Thoracic aorta (tissue), 2 donors: Measurements from ENCODE around the gene THRAP3. TPM values are rescaled to one million over a fixed set of nuclear protein-coding genes. Genes with fewer than 3 reads are reported as not detected.

ENCODE experiments used
- ATAC-seq: fragments of 150-250 bp; one replicate; pipeline ENCODE4 v1.8.0; 2017; ENCODE audit warnings: low read depth; ENCODE audit not compliant: insufficient number of reproducible peaks, low FRiP score
- DNase-seq: peaks from one replicate; pipeline ENCODE4 v3.0.0-alpha.2; 2020; ENCODE audit warnings: low spot score
- H3K27ac ChIP-seq, 2 donors: fragments of 200-600 bp; sonication (generic); 1 replicate in 1 of 2; 2 replicates in 1 of 2; pipeline ENCODE4 v1.5.1; 2016; ENCODE audit warnings: mild to moderate bottlenecking in 2 of 2, moderate library complexity in 2 of 2
- H3K27me3 ChIP-seq: fragments of 200-600 bp; sonication (generic); replicated peaks from 2 replicates; pipeline ENCODE4 v1.6.0; 2016; ENCODE audit warnings: mild to moderate bottlenecking; ENCODE audit not compliant: insufficient read depth
- H3K36me3 ChIP-seq: fragments of 200-600 bp; sonication (generic); one replicate; pipeline ENCODE4 v1.5.1; 2016
- H3K4me1 ChIP-seq, 2 donors: fragments of 200-600 bp; sonication (generic); 1 replicate in 1 of 2; 2 replicates in 1 of 2; pipeline versions ENCODE4 v1.5.1 to v1.6.0; 2016; ENCODE audit warnings: low read depth in 2 of 2, mild to moderate bottlenecking in 1 of 2; ENCODE audit not compliant: control insufficient read depth in 1 of 2
- H3K4me3 ChIP-seq: fragments of 200-600 bp; sonication (generic); 2 replicates; pipeline ENCODE4 v1.5.1; 2016; ENCODE audit warnings: mild to moderate bottlenecking
- H3K9me3 ChIP-seq: fragments of 200-600 bp; sonication (generic); 2 replicates; pipeline ENCODE4 v1.5.1; 2016
- CTCF ChIP-seq: fragments of 200-600 bp; sonication (generic); IDR thresholded peaks from one replicate; pipeline ENCODE4 v1.5.1; 2019; ENCODE audit warnings: antibody characterized with exemption
- total RNA-seq, 2 donors: library from RNA; depleted of rRNA; stranded (reverse); fragments of >200 nt; gene quantifications; one replicate each; pipeline versions ENCODE4 v1.1.0 to v1.2.3, GENCODE V29; 2016

The THRAP3 gene
- total RNA-seq, 2 donors from 2014 or later, result 49.3 to 111 TPM

- ATAC-seq (no peak), DNase-seq (no peak)
- H3K9me3 ChIP-seq, result no peaks in the 10 kb centered on the region
- peaks cover 25 to 35% of the 10 kb centered on the region in 2 donors for H3K4me1 ChIP-seq
- peak overlapping the region; percentile 87 to 99 for H3K27ac ChIP-seq
- no peaks in the 10 kb centered on the region for H3K36me3 ChIP-seq
- H3K27me3 ChIP-seq, result no peaks in the 10 kb centered on the region
- no peak for TF ChIP-seq CTCF
- peak overlapping the region; percentile 99 for H3K4me3 ChIP-seq
Observed at GRCh38 chr1:36320767-36321118, 96.5 kb downstream of the THRAP3 start.

- no peaks in the 10 kb centered on the region for H3K27me3 ChIP-seq
Observed at GRCh38 chr1:36321119-36321951, 97.1 kb downstream of the THRAP3 start.

GRCh38 chr1:36322041-36322785, 98.0 kb downstream of the THRAP3 start:
- TF ChIP-seq CTCF, result no peak
- H3K36me3 ChIP-seq, result no peaks in the 10 kb centered on the region
- H3K27ac ChIP-seq, result peak overlapping the region; percentile 87 to 99
- ATAC-seq, result peak; percentile 3
- peaks cover 25 to 35% of the 10 kb centered on the region in 2 donors for H3K4me1 ChIP-seq
- no peaks in the 10 kb centered on the region for H3K9me3 ChIP-seq
- no peaks in the 10 kb centered on the region for H3K27me3 ChIP-seq
- DNase-seq, result no peak
- peak overlapping the region; percentile 99 for H3K4me3 ChIP-seq

More at GRCh38 chr1:36321119-36321951, 97.1 kb downstream of the THRAP3 start:
- DNase-seq (no peak), ATAC-seq (peak; percentile 22)
- no peaks in the 10 kb centered on the region for H3K9me3 ChIP-seq
- TF ChIP-seq CTCF, result no peak
- H3K4me1 ChIP-seq, result peaks cover 25 to 35% of the 10 kb centered on the region in 2 donors
- peak overlapping the region; percentile 87 to 99 for H3K27ac ChIP-seq
- H3K36me3 ChIP-seq, result no peaks in the 10 kb centered on the region
- peak overlapping the region; percentile 99 for H3K4me3 ChIP-seq

- no peak for TF ChIP-seq CTCF
Observed at GRCh38 chr1:36322786-36323635, 98.8 kb downstream of the THRAP3 start.

More at GRCh38 chr1:36322786-36323635, 98.8 kb downstream of the THRAP3 start:
- H3K9me3 ChIP-seq, result no peaks in the 10 kb centered on the region
- no peaks in the 10 kb centered on the region for H3K36me3 ChIP-seq
- H3K27me3 ChIP-seq, result no peaks in the 10 kb centered on the region
- H3K4me3 ChIP-seq, result peak overlapping the region; percentile 99
- H3K27ac ChIP-seq, result peak overlapping the region; percentile 87 to 99
- DNase-seq (no peak), ATAC-seq (peak; percentile 7)
- peaks cover 25 to 35% of the 10 kb centered on the region in 2 donors for H3K4me1 ChIP-seq
